OCI-LY1 (cell line): ENCODE data around the gene SMIM11.

Experiments
- EZH2 ChIP-seq: fragments of 200-600 bp; sonication (generic), shearing (Covaris generic); IDR thresholded peaks from 2 replicates; pipeline ENCODE4 v1.8.0; 2017; ENCODE audit warnings: borderline replicate concordance, mixed run types, mild to moderate bottlenecking, antibody characterized with exemption, low read length, moderate library complexity, mixed read lengths
- TF ChIP-seq, protein P1 (sequence below): fragments of 200-600 bp; sonication (generic), shearing (Covaris generic); IDR thresholded peaks from 2 replicates; pipeline ENCODE4 v1.5.1; 2017; ENCODE audit warnings: mild to moderate bottlenecking, antibody characterized with exemption, low read length, moderate library complexity, mixed read lengths

- TF ChIP-seq, protein P1, sequence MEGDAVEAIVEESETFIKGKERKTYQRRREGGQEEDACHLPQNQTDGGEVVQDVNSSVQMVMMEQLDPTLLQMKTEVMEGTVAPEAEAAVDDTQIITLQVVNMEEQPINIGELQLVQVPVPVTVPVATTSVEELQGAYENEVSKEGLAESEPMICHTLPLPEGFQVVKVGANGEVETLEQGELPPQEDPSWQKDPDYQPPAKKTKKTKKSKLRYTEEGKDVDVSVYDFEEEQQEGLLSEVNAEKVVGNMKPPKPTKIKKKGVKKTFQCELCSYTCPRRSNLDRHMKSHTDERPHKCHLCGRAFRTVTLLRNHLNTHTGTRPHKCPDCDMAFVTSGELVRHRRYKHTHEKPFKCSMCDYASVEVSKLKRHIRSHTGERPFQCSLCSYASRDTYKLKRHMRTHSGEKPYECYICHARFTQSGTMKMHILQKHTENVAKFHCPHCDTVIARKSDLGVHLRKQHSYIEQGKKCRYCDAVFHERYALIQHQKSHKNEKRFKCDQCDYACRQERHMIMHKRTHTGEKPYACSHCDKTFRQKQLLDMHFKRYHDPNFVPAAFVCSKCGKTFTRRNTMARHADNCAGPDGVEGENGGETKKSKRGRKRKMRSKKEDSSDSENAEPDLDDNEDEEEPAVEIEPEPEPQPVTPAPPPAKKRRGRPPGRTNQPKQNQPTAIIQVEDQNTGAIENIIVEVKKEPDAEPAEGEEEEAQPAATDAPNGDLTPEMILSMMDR, result no peak
- TF ChIP-seq EZH2, result no peak
Measured at GRCh38 chr21:34343347-34343746, 32.0 kb upstream of the SMIM11 start.
